HG03097 (cell line): Measurements from ENCODE around the gene USP38.
"Not testable (repeated sequence)": the region's sequence is repeated elsewhere in the genome, so short reads cannot be mapped to it uniquely, and the experiment has no call there.

ENCODE experiments used
- ATAC-seq: cut with Tn5 transposase; IDR thresholded peaks from one replicate; pipeline ENCODE4 v1.9.1; 2021; ENCODE audit not compliant: unreplicated experiment, low FRiP score

Gene USP38

GRCh38 chr4:143207555-143207954, 22.8 kb downstream of the USP38 start:
- ATAC-seq: no peak

GRCh38 chr4:143212566-143212965, 27.8 kb downstream of the USP38 start:
- no peak for ATAC-seq

- ATAC-seq: no peak
Observed at GRCh38 chr4:143215873-143216272, 31.2 kb downstream of the USP38 start.

GRCh38 chr4:143224255-143224654, 39.5 kb downstream of the USP38 start:
- ATAC-seq: no peak

- ATAC-seq: no peak
Observed at GRCh38 chr4:143225167-143225566, 40.5 kb downstream of the USP38 start.

GRCh38 chr4:143230683-143231082, 46.0 kb downstream of the USP38 start:
- ATAC-seq: no peak

- no peak for ATAC-seq
Observed at GRCh38 chr4:143232277-143232676, 47.6 kb downstream of the USP38 start.

- no peak for ATAC-seq
Observed at GRCh38 chr4:143234153-143234552, 49.4 kb downstream of the USP38 start.

- ATAC-seq: not testable (repeated sequence)
Observed at GRCh38 chr4:143237195-143237594, 52.5 kb downstream of the USP38 start.

- ATAC-seq: no peak
Observed at GRCh38 chr4:143240939-143241679, 56.4 kb downstream of the USP38 start.

- no peak for ATAC-seq
Observed at GRCh38 chr4:143241892-143242291, 57.2 kb downstream of the USP38 start.

GRCh38 chr4:143243041-143243440, 58.3 kb downstream of the USP38 start:
- no peak for ATAC-seq

GRCh38 chr4:143246977-143247376, 62.3 kb downstream of the USP38 start:
- ATAC-seq: no peak

- no peak for ATAC-seq
Observed at GRCh38 chr4:143247866-143248265, 63.1 kb downstream of the USP38 start.

GRCh38 chr4:143248827-143249226, 64.1 kb downstream of the USP38 start:
- ATAC-seq: no peak

- ATAC-seq: no peak
Observed at GRCh38 chr4:143250617-143251016, 65.9 kb downstream of the USP38 start.

GRCh38 chr4:143251348-143251747, 66.6 kb downstream of the USP38 start:
- ATAC-seq: no peak

- no peak for ATAC-seq
Observed at GRCh38 chr4:143251779-143252178, 67.1 kb downstream of the USP38 start.

GRCh38 chr4:143252478-143252877, 67.8 kb downstream of the USP38 start:
- ATAC-seq: no peak

GRCh38 chr4:143253166-143253565, 68.4 kb downstream of the USP38 start:
- ATAC-seq: no peak

GRCh38 chr4:143254491-143255226, 69.9 kb downstream of the USP38 start:
- no peak for ATAC-seq

GRCh38 chr4:143256456-143256855, 71.7 kb downstream of the USP38 start:
- ATAC-seq: no peak
